H9 (cell line): Measurements from ENCODE around the gene PARL. TPM values are rescaled to one million over a fixed set of nuclear protein-coding genes. Genes with fewer than 3 reads are reported as not detected.

Experiments
- DNase-seq: peaks from one replicate; pipeline ENCODE4 v3.0.0-alpha.2; 2017
- H2AFZ ChIP-seq: one replicate; pipeline ENCODE4 v1.6.1; 2013; ENCODE audit warnings: mild to moderate bottlenecking, low read length, control low read depth, moderate library complexity
- H2AK5ac ChIP-seq: 2 replicates; pipeline ENCODE4 v1.6.1; 2013; ENCODE audit warnings: low read length, control low read depth, mixed read lengths; ENCODE audit not compliant: insufficient read length
- H2BK120ac ChIP-seq: one replicate; pipeline ENCODE4 v1.6.1; 2013; ENCODE audit warnings: low read depth, mild to moderate bottlenecking, low read length, control low read depth, inconsistent platforms; ENCODE audit not compliant: poor library complexity, severe bottlenecking
- H2BK12ac ChIP-seq: 2 replicates; pipeline ENCODE4 v1.6.1; 2013; ENCODE audit warnings: low read length, control low read depth, mixed read lengths, low read depth; ENCODE audit not compliant: insufficient read length
- H2BK15ac ChIP-seq: 2 replicates; pipeline ENCODE4 v1.6.1; 2013; ENCODE audit warnings: low read depth, low read length, control low read depth
- H2BK20ac ChIP-seq: one replicate; pipeline ENCODE4 v1.6.1; 2013; ENCODE audit warnings: low read depth, mild to moderate bottlenecking, low read length, control low read depth, inconsistent platforms; ENCODE audit not compliant: poor library complexity, severe bottlenecking
- H2BK5ac ChIP-seq: 2 replicates; pipeline ENCODE4 v1.6.1; 2013; ENCODE audit warnings: low read length, control low read depth, mixed read lengths; ENCODE audit not compliant: insufficient read length
- H3K14ac ChIP-seq: 2 replicates; pipeline ENCODE4 v1.6.1; 2013; ENCODE audit warnings: low read length, control low read depth; ENCODE audit not compliant: insufficient read depth
- H3K18ac ChIP-seq: 2 replicates; pipeline ENCODE4 v1.6.1; 2013; ENCODE audit warnings: low read depth, mild to moderate bottlenecking, mixed read lengths, low read length, control low read depth; ENCODE audit not compliant: insufficient read length
- H3K23ac ChIP-seq: 2 replicates; pipeline ENCODE4 v1.6.1; 2013; ENCODE audit warnings: low read length, control low read depth, mixed read lengths, low read depth; ENCODE audit not compliant: insufficient read length
- H3K23me2 ChIP-seq: 2 replicates; pipeline ENCODE4 v1.6.1; 2013; ENCODE audit warnings: low read depth, mild to moderate bottlenecking, mixed read lengths, low read length, control low read depth; ENCODE audit not compliant: insufficient read length, poor library complexity, severe bottlenecking
- H3K27ac ChIP-seq: 2 replicates; pipeline ENCODE4 v1.5.1; 2013; ENCODE audit warnings: low read length, control low read depth, mixed read lengths, low read depth; ENCODE audit not compliant: insufficient read length
- H3K27me3 ChIP-seq: 2 replicates; pipeline ENCODE4 v1.6.1; 2013; ENCODE audit warnings: low read length, control low read depth, inconsistent platforms; ENCODE audit not compliant: insufficient read depth
- H3K4ac ChIP-seq: 2 replicates; pipeline ENCODE4 v1.6.1; 2013; ENCODE audit warnings: low read depth, mild to moderate bottlenecking, control low read depth, inconsistent platforms, low read length, moderate library complexity
- H3K4me1 ChIP-seq: 2 replicates; pipeline ENCODE4 v1.6.1; 2013; ENCODE audit warnings: low read length, control low read depth, inconsistent platforms; ENCODE audit not compliant: insufficient read depth
- H3K4me2 ChIP-seq: 2 replicates; pipeline ENCODE4 v1.6.1; 2013; ENCODE audit warnings: low read length, control low read depth, mixed read lengths; ENCODE audit not compliant: insufficient read length, insufficient read depth
- H3K56ac ChIP-seq: 2 replicates; pipeline ENCODE4 v1.6.1; 2013; ENCODE audit warnings: low read depth, mild to moderate bottlenecking, mixed read lengths, low read length, control low read depth; ENCODE audit not compliant: insufficient read length
- H3K79me1 ChIP-seq: 2 replicates; pipeline ENCODE4 v1.6.1; 2013; ENCODE audit warnings: low read depth, mild to moderate bottlenecking, moderate library complexity, low read length, control low read depth, inconsistent platforms; ENCODE audit not compliant: insufficient read depth, poor library complexity, severe bottlenecking
- H3K79me2 ChIP-seq: 2 replicates; pipeline ENCODE4 v1.6.1; 2013; ENCODE audit warnings: low read length, control low read depth, inconsistent platforms; ENCODE audit not compliant: insufficient read depth
- H3K9ac ChIP-seq: 2 replicates; pipeline ENCODE4 v1.6.1; 2013; ENCODE audit warnings: low read length, control low read depth, mixed read lengths; ENCODE audit not compliant: insufficient read length; ENCODE audit errors: extremely low read depth
- H3K9me3 ChIP-seq: one replicate; pipeline ENCODE4 v1.6.1; 2013; ENCODE audit warnings: low read depth, low read length, inconsistent platforms; ENCODE audit not compliant: control insufficient read depth
- H3T11ph ChIP-seq: one replicate; pipeline ENCODE4 v1.6.1; 2013; ENCODE audit warnings: mild to moderate bottlenecking, low read length, control low read depth, inconsistent platforms
- H4K20me1 ChIP-seq: one replicate; pipeline ENCODE4 v1.6.1; 2013; ENCODE audit not compliant: control insufficient read depth, insufficient read length, insufficient read depth
- H4K5ac ChIP-seq: 2 replicates; pipeline ENCODE4 v1.6.1; 2013; ENCODE audit warnings: low read depth, mild to moderate bottlenecking, mixed read lengths, low read length, control low read depth; ENCODE audit not compliant: insufficient read length
- H4K8ac ChIP-seq: replicated peaks from 2 replicates; pipeline ENCODE4 v1.6.1; 2013; ENCODE audit warnings: low read length, control low read depth, mixed read lengths, low read depth; ENCODE audit not compliant: insufficient read length
- H4K91ac ChIP-seq: 2 replicates; pipeline ENCODE4 v1.6.1; 2013; ENCODE audit warnings: low read depth, mild to moderate bottlenecking, moderate library complexity, mixed read lengths, low read length, control low read depth; ENCODE audit not compliant: insufficient read length
- H3K27ac Mint-ChIP-seq, 3 experiments: 2 replicates in 2 of 3; 3 replicates in 1 of 3; pipeline ENCODE4 v1.8.0; 2020 to 2021; ENCODE audit warnings: mixed read lengths in 3 of 3, mild to moderate bottlenecking in 1 of 3, moderate library complexity in 1 of 3
- H3K27me3 Mint-ChIP-seq: 2 replicates; pipeline ENCODE4 v1.8.0; 2021; ENCODE audit warnings: low read depth, mild to moderate bottlenecking, moderate library complexity, mixed read lengths
- H3K36me3 Mint-ChIP-seq, 3 experiments: 2 replicates in 2 of 3; 3 replicates in 1 of 3; pipeline ENCODE4 v1.8.0; 2020 to 2021; ENCODE audit warnings: low read depth in 3 of 3, mixed read lengths in 3 of 3; ENCODE audit not compliant: insufficient read depth in 1 of 3
- H3K4me1 Mint-ChIP-seq, 2 experiments: 2 replicates each; pipeline ENCODE4 v1.8.0; 2020; ENCODE audit warnings: mixed read lengths in 2 of 2
- H3K4me3 Mint-ChIP-seq, 2 experiments: 2 replicates in 1 of 2; 3 replicates in 1 of 2; pipeline ENCODE4 v1.8.0; 2020 to 2021; ENCODE audit warnings: mild to moderate bottlenecking in 2 of 2, mixed read lengths in 2 of 2, moderate library complexity in 1 of 2
- H3K9me3 Mint-ChIP-seq, 2 experiments: 2 replicates in 1 of 2; 3 replicates in 1 of 2; pipeline ENCODE4 v1.8.0; 2020; ENCODE audit warnings: mild to moderate bottlenecking in 2 of 2, mixed read lengths in 2 of 2, moderate library complexity in 1 of 2
- CTCF ChIP-seq: fragments of 200-600 bp; sonication (generic); conservative IDR thresholded peaks from 3 replicates; pipeline ENCODE4 v1.8.0; 2021; ENCODE audit warnings: antibody characterized with exemption, mild to moderate bottlenecking
- WGBS: extraction: QIAGEN DNeasy Blood & Tissue Kit; methylation state at CpG from one replicate; pipeline ENCODE4 v1.1.7; 2013; ENCODE audit warnings: missing lambda C conversion rate, low lambda C conversion rate, mixed read lengths; ENCODE audit not compliant: insufficient read length; ENCODE audit errors: extremely low coverage; 5-methylcytosine and 5-hydroxymethylcytosine counted together
- total RNA-seq: library from RNA; stranded (reverse); gene quantifications from 2 replicates; pipeline ENCODE4 v1.2.1, GENCODE V29; 2021

The PARL gene
- total RNA-seq, 1 experiment from 2014 or later: 94.5 TPM

GRCh38 chr3:183913580-183913920, 28.9 kb upstream of the PARL start:
- Histone ChIP-seq H3K4me1 (no peaks in the 10 kb centered on the region), H4K8ac (no peak overlapping the region), H3K27me3 (no peaks in the 10 kb centered on the region), H2BK120ac (no peak overlapping the region), H3T11ph (no peak overlapping the region), H2BK5ac (no peak overlapping the region), H4K20me1 (no peaks in the 10 kb centered on the region), H3K23me2 (no peaks in the 10 kb centered on the region), H3K4me2 (no peak overlapping the region), H3K18ac (no peak overlapping the region), H3K27ac (no peak overlapping the region), H2BK15ac (no peak overlapping the region), H2BK12ac (no peak overlapping the region), H3K14ac (no peak overlapping the region), H3K56ac (no peak overlapping the region), H4K91ac (no peak overlapping the region), H3K79me2 (no peaks in the 10 kb centered on the region), H2AK5ac (no peak overlapping the region), H3K9ac (no peak overlapping the region), H3K9me3 (no peaks in the 10 kb centered on the region), H4K5ac (no peak overlapping the region), H2BK20ac (no peak overlapping the region), H3K23ac (no peak overlapping the region), H3K4ac (no peak overlapping the region), H3K79me1 (no peaks in the 10 kb centered on the region), H2AFZ (no peak overlapping the region)
- H3K36me3 Mint-ChIP-seq: no peaks in the 10 kb centered on the region
- TF ChIP-seq CTCF: no peak
- peak overlapping the region in 1 of 3 experiments; percentile 72; a peak in 2 of 7 replicates for H3K27ac Mint-ChIP-seq
- WGBS: no CpG with 5 or more reads among the region's 9 CpGs
- no peaks in the 10 kb centered on the region for H3K9me3 Mint-ChIP-seq
- no peak for DNase-seq
- peaks cover 3 to 8% of the 10 kb centered on the region in 2 experiments; a peak in 1 of 4 replicates for H3K4me1 Mint-ChIP-seq
- no peaks in the 10 kb centered on the region; the same call in 1 of the 2 replicates for H3K27me3 Mint-ChIP-seq
- no peak overlapping the region for H3K4me3 Mint-ChIP-seq
